Left colon (tissue), 2 donors: Measurements from ENCODE around the gene CRY2. TPM values are rescaled to one million over a fixed set of nuclear protein-coding genes. Genes with fewer than 3 reads are reported as not detected.

Experiments
- ATAC-seq: fragments of 200-7000 bp; cut with Tn5 transposase; one replicate; pipeline ENCODE4 v1.9.1; 2020; ENCODE audit warnings: mild to moderate bottlenecking, moderate library complexity
- DNase-seq, 2 donors: peaks; one replicate each; pipeline ENCODE4 v3.0.0-alpha.2; 2020
- intact Hi-C, 2 donors: fragments of 100-400 bp; cut with DNase I in 1 of 2; cut with micrococcal nuclease in 1 of 2; formaldehyde crosslinking; loops; one replicate each; pipeline versions ENCODE4 v1.11.2 to v1.14.0; 2022; cut with DNase I, micrococcal nuclease
- total RNA-seq, 2 donors: library from RNA; stranded (reverse); fragmentation: NEBNext Ultra II Directional; extraction: Animal tissue kit (Norgen Biotek cat#: 25700); gene quantifications; one replicate each; pipeline ENCODE4 v1.2.1, GENCODE V29; 2021
- donor health status: DM: no; HTN: no; CAD: no.
- donor health status: DM: yes; HTN: yes; CAD: no.

The CRY2 gene
- total RNA-seq, 2 donors from 2014 or later, result 25.6 to 31.3 TPM

DNA sequence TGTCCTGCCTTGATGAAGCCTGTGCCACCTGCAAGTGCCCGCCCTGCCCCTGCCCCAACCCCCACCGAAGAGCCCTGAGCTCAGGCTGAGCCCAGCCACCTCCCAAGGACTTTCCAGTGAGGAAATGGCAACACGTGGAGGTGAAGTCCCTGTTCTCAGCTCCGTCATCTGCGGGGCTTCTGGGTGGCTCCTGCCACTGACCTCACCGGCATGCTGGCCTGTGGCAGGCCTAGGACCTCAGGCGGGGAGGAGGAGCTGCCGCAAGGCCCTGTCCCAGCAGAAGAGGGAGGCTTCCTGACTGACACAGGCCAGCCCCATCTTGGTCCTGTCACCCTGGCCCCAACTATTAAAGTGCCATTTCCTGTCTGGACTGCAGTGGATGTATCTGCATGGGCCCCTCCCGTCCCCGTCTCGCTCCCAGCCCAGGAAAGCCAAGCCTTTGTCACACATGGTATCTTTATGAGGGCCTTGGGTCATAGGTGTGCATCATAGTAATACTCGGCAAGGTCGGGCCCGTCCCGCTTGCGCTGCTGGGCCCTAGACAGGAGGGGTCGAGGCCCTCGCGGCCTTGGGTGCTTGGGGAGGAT is 58.9 kb downstream of the CRY2 start:
- intact Hi-C loops, result no loop called here
- ATAC-seq, result peak; percentile 70
- peak; percentile 28 to 68 for DNase-seq

DNA sequence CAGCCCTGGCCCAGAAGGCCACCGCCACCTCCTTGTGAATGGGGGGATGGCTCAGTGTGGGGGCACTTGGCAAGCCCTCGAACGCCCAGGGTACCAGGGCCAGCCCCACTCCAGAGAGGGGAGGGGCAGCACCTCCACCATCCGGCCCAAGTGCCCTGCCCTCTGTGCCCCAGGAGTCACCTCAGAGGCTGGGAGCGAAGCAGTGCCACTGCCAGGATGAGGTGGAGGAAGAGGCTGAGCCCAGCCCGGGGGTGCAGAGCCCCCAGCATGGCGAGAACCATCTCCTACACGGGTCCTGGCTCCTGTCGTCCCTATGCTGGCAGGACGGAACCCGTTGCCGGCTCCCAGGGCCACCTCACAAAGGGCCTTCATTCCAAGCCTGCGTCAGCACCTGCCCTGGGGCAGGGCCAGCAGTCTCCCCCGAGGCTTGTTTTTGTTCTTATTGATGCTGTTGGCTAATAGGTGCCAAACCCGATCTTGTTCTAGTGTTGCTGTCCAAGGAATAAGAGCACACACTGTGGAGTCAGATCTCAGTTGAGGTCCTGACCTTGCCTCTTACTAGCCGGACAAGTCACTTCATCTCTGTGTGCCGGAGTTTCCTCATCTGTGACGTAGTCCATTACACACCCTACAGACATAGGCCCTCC is 59.8 kb downstream of the CRY2 start, which contains the start of gene FREY1:
TSS of gene FREY1 (minus strand) at position 307 of the 647 bp plus-strand sequence. CDS start at position 281, 26 bp downstream.
- ATAC-seq (peak; percentile 9), DNase-seq (no peak)
- intact Hi-C loops, result no loop called here

DNA sequence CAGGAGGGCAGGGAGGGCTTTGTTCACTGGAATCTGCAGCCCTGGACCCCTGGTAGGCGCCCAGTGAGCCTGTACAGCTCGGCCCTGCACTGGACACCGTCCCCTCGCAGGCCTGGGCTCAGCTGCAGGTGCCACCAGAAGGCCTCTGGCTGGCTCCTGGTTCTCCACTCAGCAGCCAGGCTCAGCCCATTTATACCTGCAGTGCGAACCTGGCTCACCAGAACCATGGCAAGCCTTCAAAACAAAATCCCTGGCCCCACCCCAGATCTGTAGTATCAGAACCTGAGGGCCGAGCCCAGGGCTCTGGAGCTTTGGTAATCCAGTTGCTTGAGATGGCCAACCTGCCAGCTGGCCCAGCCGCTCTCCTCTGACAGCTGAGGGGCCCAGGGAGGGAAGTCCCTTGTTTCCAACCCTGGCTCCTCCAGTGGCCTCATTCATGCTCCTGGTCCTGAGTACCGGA is 60.7 kb downstream of the CRY2 start:
- intact Hi-C loops, result no loop called here
- ATAC-seq (no peak), DNase-seq (no peak)

DNA sequence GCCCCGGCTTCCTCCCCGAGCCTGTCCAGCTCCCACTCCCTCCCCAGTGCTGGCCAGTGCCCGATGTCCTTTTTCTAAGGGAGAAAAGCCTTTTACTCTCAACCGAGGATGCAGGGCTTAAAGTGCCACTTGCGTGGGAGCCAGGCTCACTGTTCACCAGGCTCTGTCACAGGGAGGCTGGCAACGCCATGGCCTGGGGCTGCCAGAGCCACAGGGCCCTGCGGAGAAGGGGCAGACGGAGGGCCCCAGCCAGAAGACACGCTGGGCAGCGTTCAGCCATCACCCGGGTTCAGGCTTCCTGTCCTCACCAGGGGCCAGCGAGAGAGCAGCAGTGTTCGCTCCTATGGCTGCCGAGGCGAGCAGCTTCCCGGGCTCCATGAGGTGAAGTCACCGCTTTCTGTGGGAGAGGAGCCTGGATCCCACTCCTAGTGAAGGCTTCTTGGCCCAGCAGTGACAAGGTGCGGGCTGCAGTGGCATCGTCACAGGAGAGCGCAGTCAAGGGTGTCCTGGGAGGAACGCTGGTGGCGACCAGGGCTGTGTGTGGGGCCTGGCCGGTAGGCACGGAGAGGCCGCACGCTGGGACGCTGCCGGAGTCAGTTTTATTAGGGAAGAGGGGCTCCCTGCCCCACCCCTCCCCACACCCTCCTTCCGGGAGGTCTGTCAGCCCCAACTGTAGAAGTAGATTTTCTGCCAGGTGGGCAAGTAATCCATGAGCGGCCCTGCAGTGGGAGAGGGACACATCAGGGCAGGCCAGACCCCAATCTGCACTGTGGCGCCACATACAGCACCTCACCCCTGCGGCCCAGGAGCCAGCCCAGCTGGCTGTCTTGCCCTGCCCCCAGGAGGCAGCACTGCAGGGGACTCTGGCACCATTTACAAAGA is 62.6 kb downstream of the CRY2 start:
- ATAC-seq, result no peak
- intact Hi-C loops, result no loop called here
- no peak for DNase-seq

DNA sequence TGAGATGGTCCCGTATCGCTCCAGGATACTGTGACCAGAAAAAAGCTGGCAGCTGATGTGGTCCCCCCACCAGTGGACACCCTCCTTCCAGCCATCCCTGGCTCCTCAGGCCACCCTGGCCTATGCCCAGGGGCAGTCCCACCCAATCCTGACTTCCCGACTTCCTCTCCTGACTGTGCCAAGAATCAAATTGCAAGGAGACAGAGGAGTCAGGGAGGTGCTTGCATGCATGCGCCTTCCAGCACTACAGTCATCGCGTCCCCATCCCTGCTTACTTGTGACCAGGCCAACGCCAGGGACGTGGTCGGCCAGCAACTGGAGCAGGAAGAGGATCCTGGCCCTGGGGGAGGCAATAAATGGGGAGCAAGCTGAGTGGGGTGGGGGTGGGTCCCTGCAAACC is 63.3 kb downstream of the CRY2 start:
- no peak for ATAC-seq
- intact Hi-C loops, result no loop called here
- no peak for DNase-seq

DNA sequence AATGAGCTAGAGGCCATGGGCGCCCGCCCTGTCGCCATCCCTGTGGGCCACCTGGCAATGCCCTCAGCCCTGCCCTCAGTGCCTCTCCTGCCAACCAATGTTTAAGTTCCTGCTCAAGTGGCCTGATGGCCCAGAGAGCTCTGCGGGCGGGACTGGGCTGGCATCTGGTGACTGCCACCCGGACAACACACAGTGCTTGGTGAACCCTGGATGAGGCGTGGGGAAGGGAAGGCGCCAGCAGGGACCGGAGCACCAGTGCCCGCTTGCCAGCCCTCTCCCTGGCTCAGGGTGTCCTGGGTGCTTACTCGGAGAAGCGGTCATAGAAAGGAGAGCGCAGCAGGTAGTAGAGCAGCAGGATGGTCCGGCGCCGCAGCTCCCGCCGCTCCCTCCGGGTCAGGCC is 66.2 kb downstream of the CRY2 start:
- DNase-seq (no peak), ATAC-seq (no peak)
- intact Hi-C loops, result no loop called here

DNA sequence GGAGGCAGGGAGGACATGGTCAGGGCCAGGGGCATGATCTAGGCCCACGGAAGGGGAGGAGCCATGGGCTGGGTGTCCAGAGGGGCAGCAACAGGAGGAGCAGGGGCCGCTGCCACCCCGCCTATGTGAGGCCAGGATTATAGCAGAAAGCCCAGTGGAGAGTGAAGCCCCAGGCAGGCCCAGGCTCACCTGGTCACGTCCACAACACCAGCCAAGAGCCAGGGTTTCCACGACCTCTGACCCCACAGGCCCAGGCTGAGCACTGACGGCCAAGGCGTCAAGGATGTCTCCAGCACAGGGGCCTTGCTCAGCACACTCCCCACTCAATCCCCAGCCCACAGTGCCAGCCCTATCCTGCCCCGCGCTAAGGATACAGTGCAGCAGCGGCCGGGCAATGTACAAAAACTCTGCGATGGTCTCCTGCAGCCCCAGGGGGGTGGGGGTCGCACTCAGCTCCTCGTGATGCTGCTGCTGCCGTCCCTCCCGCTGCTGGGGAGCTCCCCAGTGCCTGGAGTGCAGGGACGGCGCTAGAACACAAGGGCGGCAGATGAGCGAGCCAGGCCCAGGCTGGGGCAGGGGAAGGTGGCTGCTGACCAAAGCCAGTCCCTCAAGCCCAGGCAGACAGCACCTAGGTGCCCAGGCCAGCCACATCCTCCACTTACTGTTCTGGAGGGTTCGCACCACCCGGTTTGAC is 66.8 kb downstream of the CRY2 start:
- DNase-seq (no peak), ATAC-seq (no peak)
- intact Hi-C loops, result no loop called here

DNA sequence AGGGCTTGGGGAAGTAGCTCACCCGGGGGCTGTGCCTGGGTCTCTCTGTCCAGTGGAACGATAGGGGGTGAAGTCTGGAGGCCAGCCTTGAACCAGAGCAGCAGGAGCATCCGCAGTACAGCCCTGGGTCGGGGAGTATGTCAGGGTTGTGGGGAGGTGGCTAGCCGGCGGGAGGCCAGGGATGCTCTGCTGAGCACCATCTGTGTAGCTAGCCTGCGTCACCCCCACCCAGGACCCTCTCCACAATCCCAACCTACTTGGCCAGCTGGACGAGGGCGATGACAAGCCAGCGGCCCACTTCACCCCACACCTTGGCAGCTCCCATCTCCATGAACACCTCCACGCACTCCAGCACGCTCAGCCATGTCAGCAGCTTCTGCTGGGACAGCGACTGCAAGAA is 68.2 kb downstream of the CRY2 start:
- intact Hi-C loops, result no loop called here
- no peak for ATAC-seq
- no peak for DNase-seq

DNA sequence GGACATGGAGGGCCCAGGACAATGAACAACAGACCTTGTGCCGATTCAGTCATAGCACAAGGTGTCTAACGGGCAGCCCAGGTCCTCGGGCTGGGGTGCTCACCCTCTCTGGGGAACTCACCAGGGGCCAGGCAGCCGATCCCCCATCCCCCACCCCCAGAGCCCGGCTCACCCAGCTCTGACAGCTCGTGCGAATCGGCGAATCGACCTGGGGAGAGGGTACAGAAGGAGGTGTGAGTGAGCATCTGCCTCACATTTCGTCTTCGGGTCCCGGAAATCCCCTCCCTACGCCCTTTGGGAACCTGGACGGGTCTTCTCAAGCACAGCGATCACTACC is 70.0 kb downstream of the CRY2 start:
- DNase-seq, result no peak
- intact Hi-C loops, result no loop called here
- no peak for ATAC-seq

DNA sequence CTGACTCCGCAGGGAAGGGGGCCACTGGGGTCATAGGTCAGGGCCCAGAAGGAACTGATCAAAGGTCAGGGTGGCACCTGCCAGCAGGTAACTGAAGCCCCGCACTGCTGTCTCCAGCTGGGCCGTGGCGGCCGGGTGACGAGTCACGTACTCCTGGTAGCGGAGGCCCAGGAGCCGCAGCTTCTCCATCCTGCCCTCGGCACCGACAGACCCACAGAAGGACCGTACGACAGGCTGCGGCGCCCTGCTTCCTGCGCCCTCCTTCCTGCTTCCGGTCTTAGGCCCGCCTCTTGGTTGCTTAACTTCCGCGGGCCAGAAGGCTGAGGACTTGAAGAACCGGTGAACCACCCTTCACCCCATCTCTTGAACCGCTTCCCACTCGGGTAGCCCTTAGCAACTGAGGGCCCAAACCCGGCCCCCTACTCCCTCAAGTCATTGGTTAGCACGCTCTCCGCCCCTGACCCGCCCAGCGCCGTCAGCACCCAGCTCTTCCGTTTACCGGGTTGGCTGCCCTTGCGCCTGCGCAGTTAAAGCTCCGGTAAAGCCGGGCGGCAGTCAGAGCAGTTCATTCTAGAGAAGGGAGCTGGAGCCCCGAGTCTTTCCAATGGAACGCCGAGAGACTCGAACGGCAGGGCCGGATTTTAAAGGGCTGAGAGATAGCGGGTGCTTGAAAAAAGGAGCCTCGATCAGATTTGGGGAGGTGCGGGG is 70.5 kb downstream of the CRY2 start, which contains the start of gene PEX16:
TSS of gene PEX16 (minus strand) at position 255 of the 708 bp plus-strand sequence. CDS start at position 189, 66 bp downstream.
- DNase-seq (peak; percentile 95 to 98), ATAC-seq (peak; percentile 86)
- intact Hi-C loops, result no loop called here

DNA sequence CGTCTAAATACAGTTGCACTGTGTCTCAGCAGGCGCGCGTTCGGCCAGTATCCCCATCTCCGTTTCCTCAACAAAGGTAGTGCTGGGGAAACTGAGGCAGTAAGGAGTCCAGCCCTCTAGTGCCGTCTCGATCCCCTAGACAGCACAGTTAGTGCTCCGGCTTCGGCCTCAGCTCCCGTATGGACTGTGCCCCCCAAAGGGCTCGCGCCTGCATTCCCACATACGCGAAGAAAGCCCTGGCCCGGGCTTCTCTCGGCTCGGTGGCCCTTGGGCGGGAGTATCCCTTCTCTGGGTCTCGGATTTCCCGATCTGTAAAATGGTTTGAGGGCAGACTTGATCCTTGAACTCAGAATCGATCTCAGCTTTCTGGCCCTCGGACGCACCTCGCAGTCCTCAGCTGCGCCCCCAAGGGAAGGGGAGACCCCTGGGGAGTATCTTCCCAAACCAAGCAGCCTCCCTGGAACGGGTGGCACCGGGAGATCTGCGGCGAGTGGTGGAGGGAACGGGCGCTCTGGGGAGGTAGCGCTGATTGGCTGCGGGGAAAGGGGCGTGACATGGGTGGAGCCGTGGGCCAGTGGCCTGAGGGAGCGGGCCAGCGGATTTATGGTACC is 71.2 kb downstream of the CRY2 start:
- ATAC-seq, result peak; percentile 75
- intact Hi-C loops, result no loop called here
- peak; percentile 91 for DNase-seq

DNA sequence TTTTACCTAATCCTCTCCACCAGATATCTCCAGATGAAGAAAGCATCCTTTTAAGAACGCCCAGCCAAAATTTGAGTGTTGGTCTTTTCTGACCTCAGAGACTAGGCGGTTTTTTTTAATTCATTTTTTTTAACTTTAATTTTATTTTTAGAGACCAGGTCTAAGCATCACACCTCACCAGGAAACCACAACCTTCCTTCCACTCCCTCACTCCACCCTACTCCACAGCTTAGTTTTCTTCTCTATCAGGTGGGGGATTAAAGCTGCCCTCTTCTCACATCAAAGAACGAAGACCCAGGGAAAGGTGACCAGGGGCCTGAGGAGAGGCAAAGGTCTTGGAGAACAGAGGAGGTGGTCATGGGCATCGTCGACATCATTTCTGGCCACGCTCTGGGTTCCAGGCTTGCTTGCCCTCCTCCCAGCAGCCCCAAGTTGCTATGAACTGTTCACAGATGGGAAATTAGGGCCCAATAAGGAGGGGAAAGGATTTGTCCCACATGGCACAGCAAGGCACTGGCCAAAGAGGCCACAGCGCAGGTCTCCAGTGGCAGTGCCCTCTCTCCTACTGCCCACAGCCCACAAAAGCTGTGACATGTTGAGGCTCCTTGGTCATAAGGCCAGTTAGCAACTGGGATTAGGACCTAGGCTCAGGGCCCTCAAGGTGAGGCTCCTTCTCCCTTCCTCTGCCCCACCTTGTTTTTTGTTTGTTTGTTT is 71.8 kb downstream of the CRY2 start:
- intact Hi-C loops, result no loop called here
- peak in 1 of 2 donors; percentile 23 for DNase-seq
- no peak for ATAC-seq

DNA sequence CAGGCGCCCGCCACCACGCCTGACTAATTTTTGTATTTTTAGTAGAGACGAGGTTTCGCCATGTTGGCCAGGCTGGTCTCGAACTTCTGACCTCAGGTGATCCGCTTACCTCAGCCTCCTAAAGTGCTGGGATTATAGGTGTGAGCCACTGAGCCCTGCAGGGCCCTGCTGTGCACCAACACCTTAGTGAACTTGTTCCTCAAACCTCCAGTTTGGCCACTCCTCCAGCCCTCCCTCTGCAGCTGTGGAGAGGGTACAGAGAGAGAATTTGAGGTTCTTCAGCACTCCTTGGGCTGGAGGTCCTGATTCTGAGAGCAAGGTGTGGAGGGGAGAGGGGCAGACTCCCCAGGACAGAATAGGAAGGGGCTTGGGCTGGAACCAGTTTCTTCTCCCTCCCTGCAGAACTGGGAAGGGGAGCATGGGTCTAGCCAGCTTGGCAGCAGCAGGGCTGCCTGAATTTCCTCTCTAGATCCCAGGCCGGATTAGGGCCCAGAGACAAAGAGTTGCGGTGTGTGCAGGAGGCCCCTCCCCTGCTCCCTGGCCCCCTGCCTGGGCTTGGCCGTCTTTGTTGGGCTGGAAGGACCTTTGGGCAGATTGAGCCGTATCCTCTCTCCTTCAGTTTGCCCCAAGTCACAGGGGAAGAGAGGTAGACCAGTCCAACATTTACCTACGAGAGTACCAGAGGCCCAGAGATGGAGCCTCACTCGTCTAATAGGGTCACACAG is 72.7 kb downstream of the CRY2 start:
- DNase-seq (peak in 1 of 2 donors; percentile 24), ATAC-seq (no peak)
- intact Hi-C loops, result no loop called here

DNA sequence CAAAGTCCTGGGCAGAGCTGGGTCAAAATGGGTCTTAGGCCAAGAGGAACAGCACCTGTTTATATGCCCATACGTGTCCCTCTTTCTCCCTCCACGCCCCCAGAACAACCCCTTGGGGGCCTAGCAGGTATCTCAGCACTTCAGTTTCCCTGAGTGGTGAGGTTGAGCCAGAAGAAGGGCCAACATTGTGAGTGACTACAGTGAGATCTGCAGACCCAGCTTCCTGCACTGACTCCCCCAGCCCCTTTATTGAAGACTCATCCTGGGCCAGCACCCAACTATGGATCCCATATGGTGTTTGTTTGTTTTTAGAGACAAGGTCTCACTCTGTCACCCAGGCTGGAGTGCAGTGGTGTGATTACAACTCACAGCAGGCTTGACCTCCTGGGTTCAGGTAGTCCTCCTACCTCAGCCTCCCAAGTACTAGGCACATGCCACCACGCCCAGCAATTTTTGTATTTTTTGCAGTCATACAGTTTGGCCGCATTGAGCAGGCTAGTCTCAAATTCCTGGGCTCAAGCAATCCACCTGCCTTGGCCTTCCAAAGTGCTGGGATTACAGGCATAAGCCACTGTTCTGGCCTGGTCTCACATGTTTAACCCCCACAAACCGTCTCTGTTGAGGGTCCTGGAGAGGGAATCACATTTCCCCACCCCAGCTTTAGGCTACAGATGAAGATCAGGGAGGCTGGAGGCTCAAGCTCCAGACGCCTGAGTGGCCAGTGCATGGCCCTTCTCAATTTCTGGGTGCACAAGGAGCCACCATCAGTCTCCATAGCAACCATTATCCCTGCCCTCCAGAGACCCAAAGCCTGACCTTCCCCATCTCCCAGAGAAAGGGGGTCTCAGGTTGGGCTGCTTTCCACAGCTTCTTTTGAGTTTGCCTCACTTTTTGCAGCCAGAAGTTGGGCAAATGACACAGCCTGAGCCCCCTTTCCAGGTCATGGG is 73.5 kb downstream of the CRY2 start:
- intact Hi-C loops, result no loop called here
- ATAC-seq, result no peak
- DNase-seq, result peak in 1 of 2 donors; percentile 12

DNA sequence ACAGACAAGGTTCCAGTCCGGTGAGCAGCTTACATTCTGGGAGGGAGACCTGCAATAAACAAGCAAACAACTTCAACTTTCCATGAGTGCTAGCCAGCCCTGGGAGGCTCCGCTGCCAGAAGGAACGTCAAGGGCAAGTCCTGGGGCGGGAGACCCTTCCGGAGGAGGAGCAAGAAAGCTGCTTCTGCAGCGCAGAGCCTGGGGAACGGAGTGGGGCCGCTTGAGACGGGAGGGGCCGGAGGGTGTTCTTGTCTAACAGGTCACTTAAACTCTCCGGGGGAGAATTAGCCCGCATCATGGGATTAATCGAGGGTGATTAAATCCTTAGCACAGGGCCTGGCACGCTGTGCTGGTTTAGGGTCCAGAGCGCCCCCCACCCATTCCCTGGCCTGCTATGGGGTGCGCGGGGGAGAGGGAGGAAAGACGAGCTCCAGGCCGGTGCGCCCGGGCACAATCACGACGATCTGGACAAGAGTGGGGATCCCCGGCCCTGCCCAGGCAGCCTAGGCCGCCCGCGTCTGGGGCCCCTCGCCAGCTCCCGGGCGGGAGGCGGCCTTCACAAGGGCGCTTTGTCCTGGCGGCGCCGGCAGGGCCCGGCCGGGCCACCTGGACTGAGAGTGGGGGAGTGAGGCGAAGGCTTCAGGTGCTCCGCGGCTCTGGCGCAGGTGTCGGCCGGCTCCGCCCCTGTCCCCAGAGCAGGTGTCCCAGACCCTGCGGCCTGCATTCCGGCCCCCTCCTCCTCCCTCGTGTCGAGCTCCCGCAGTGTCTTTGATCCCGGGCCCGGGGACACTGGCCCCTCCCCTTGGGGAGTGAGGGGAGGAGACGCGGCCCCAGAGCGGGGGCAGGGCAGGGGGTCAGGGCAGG is 74.5 kb downstream of the CRY2 start:
- DNase-seq (peak; percentile 58 to 69), ATAC-seq (peak; percentile 25)
- intact Hi-C loops, result no loop called here
